GM18520 (cell line): Measurements from ENCODE around the gene ANKRD26.
"Not testable (repeated sequence)": the region's sequence is repeated elsewhere in the genome, so short reads cannot be mapped to it uniquely, and the experiment has no call there.

Source experiments
- ATAC-seq: cut with Tn5 transposase; IDR thresholded peaks from one replicate; pipeline ENCODE4 v1.9.1; 2021; ENCODE audit not compliant: unreplicated experiment

The ANKRD26 gene

DNA sequence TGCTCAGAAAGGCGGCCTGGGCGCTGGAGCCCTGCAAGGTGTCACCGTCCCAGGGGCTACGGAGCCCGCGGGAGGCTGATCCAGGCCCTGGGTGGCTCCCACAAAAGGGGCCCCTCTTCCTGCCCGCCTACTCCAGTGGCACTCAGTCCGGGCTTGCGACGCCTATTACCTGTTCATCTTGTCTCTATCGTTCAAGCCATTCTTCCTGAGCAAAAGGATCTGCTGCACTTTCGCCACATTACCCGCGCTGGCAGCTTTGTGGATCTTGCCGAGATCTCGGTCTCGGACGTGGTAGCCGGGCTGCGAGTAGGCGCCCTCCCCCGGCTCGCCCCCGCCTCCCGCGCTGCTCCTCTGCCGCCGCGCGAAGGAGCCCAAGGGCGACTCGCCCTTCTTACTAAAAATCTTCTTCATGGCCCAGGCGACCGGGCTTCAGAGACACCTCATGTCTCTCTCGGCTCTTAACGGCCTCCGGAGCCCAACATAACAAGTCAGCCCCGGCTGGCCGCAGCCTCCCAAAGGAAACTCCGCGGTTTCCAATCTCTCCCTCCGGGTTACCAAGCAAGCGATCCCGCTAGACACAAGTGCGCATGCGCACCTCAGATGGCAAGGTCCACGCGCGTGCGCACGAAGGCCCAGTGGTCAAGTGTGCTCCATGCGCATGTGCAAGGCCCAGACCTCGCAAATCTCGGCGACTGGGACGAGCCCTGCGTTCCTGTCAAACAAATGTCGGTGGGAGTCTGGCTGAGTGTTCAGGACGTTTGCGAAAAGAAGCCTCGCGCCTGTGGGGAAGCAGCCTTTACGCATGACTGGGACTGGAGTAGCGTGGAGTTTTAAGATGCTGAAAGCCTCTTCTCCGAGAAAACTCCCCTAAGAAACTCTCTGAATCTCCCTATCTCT, at the start of gene ANKRD26:
Gene ANKRD26 (minus strand): TSS at position 579 of the 897 bp plus-strand sequence. CDS start 168 bp downstream, at position 411.
- peak; percentile 53 for ATAC-seq

DNA sequence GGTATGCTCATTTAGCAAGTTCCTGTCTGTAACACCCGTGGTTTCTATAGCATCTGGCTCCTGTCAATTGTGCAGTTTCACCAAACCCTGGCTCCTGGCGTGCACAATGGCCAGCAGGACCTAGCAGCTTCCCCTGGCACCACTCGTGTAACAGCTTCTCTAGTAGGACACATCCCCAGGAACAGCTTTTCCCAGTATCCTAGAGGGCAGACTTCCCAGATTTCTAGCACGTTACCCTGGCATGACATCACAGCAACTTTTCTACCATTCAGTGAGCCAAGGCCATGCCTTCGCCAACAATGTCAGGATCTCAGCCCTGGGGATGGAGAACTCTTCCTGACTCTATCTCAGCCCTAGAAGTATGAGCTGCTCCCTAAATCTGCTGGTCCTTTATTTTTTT, 47.4 kb upstream of the ANKRD26 start:
- no peak for ATAC-seq

DNA sequence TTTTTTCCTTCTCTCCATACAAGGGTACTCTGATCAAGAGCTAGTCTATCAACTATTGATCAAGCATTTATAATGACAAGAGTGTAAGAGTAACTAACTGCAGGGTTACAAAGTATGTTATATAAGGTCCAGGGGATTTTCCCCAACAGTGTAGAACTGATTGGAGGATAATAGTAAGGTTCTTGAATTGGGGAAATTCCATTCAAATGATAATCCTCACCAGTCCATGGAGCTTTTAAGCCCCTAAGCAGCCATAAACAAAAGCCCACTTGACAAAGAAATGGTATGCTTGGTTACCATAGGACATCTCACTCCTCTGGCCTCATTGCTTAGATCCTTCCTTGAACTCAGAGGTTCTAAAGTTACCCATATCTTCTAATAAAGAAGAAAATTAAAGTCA, 45.6 kb upstream of the ANKRD26 start:
- no peak for ATAC-seq

- no peak for ATAC-seq
Measured at GRCh38 chr10:27143686-27144085, 43.4 kb upstream of the ANKRD26 start.

DNA sequence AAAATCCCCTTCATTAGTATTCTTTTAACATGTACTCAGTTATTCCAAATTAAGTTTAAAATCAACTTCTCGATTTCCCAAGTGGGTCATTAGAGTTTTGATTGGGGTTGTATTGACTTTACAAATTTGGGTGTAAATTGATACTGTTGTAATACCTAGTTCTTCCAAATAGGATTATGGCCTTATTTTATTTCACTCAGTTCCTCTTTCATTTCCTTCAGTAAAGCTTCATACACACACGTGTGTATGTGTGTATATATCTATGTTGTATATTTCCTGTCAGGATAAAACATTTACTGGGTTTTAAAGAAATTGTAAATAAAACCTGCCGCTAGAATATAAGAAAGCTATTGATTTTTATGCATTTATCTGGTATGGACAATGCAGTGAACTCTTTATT, 38.0 kb upstream of the ANKRD26 start:
- ATAC-seq: no peak

DNA sequence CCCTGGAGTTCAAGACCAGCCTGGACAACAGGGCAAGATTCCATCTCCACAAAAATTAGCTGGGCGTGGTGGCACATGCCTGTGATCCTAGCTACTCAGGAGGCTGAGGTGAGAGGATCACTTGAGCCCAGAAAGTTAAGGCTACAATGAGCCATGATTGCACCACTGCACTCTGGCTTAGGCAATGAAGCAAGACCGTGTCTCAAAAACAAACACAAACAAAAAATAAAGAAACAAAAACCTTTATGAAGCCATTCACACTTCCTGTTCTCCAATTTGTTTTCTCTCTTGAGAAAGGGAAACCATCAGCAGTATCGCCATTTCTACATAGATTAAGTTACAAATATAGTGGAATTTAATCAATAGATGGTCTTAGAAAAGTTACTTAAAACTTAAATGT, 34.1 kb upstream of the ANKRD26 start:
- ATAC-seq: no peak

DNA sequence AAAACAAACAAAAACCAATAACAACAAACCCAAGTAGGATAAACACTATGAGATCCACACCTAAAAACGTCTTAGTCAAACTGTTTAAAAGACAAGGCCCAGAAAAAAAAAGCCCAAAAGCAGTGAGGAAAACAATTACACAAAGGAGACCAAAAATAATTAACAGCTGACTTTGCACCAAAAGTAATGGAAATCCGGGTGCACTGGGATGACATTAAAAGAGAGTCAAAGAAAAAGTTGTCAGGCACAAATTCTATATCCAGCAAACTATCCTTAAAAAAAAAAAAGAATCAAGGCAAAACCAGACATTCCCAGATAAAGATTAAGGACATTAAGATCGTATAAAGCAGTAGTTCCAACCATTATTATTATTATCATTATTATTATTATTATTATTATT, 7.9 kb upstream of the ANKRD26 start:
- ATAC-seq: no peak

GRCh38 chr10:27104919-27105318, 4.6 kb upstream of the ANKRD26 start:
- ATAC-seq: no peak

- no peak for ATAC-seq
Measured at GRCh38 chr10:27100813-27101347, 586 bp upstream of the ANKRD26 start.

- no peak for ATAC-seq
Measured at GRCh38 chr10:27099448-27099847, 846 bp downstream of the ANKRD26 start.

GRCh38 chr10:27088119-27089044, 11.9 kb downstream of the ANKRD26 start:
- ATAC-seq: no peak

- ATAC-seq: no peak
Measured at GRCh38 chr10:27072436-27073114, 27.7 kb downstream of the ANKRD26 start.

DNA sequence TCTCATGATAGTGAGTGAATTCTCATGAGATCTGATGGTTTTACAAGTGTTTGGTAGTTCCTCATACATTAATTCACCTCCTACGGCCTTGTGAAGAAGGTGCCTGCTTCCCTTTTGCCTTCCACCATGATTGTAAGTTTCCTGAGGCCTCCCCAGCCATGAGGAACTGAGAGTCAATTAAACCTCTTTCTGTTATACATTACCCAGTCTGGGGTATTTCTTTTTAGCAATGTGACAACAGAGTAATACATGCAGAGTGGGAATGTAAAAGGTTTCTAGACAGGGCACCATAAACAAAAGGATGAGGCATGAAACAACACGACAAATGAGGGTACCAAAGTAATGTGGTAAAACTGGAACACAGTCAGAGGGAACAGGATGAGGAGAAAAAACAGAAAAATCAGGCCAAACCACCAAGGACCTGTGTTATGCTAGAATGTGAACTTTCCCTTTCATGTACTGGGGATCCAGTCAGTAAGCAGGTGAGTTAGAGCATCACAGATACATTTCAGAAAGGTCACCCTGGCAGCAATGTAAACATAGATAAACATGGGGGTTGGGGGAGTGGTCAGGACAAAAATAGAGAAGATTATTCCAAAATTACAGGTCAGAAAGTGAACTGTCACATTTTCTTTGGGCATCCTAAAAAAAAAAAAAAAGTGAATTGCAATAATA, 31.9 kb downstream of the ANKRD26 start:
- ATAC-seq: no peak

GRCh38 chr10:27065084-27065483, 35.2 kb downstream of the ANKRD26 start:
- ATAC-seq: no peak

GRCh38 chr10:27052656-27053055, 47.6 kb downstream of the ANKRD26 start:
- no peak for ATAC-seq

DNA sequence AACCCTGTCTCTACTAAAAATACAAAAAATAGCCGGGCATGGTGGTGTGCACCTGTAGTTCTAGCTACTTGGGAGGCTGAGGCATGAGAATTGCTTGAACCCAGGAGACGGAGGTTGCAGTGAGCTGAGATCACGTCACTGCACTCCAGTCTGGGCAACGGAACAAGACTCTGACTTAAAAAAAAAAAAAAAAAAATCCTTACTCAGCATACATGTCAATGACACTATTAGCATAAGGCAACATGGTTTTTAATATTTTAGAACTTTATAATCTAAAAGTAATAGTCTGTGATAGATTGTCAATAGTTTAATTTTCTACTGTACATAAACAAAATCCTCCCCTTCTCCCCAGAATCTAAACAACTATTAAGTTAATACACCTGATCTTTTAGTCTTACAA, 55.0 kb downstream of the ANKRD26 start:
- not testable (repeated sequence) for ATAC-seq

DNA sequence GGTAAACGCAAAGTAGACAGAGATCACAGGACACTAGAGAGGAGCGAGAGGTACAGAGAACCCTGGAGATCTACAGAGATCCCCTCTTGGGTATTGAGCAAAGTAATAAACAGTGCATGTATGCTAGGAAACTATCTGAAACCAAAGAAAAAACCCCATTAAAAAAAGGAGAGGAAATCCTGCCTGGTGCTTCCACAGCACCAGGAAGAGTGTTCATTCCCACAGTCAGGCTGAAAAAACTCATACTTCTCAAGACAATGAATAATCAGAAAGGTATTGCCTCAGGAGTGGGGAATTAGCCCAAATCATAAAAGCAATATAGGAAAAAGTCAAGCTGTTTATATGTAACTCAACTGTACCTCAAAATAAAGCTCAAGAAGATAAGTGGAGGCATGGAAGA, 59.1 kb downstream of the ANKRD26 start:
- ATAC-seq: no peak

- no peak for ATAC-seq
Measured at GRCh38 chr10:27038168-27038567, 62.1 kb downstream of the ANKRD26 start.

GRCh38 chr10:27035163-27035562, 65.1 kb downstream of the ANKRD26 start:
- no peak for ATAC-seq

- no peak for ATAC-seq
Measured at GRCh38 chr10:27030060-27030459, 70.2 kb downstream of the ANKRD26 start.
